Uterus (tissue), 4 donors: ENCODE data around the gene NOS1AP. TPM values are rescaled to one million over a fixed set of nuclear protein-coding genes. Genes with fewer than 3 reads are reported as not detected.

ENCODE experiments used
- DNase-seq, 2 donors: peaks; one replicate each; pipeline ENCODE4 v3.0.0-alpha.2; 2019 to 2020
- H3K27ac ChIP-seq, 2 donors: fragments of 200-600 bp; sonication (generic); 1 replicate in 1 of 2; 2 replicates in 1 of 2; pipeline ENCODE4 v1.5.1; 2016 to 2018
- H3K27me3 ChIP-seq, 2 donors: fragments of 200-600 bp; sonication (generic); one replicate each; pipeline ENCODE4 v1.5.1; 2018 to 2019; ENCODE audit warnings: control low read depth in 1 of 2
- H3K36me3 ChIP-seq, 2 donors: fragments of 200-600 bp; sonication (generic); one replicate each; pipeline ENCODE4 v1.5.1; 2019; ENCODE audit warnings: control low read depth in 1 of 2
- H3K4me1 ChIP-seq, 2 donors: fragments of 200-600 bp; sonication (generic); one replicate each; pipeline ENCODE4 v1.5.1; 2018 to 2019; ENCODE audit warnings: control low read depth in 1 of 2
- H3K4me3 ChIP-seq, 2 donors: fragments of 200-600 bp; sonication (generic); 1 replicate in 1 of 2; 2 replicates in 1 of 2; pipeline ENCODE4 v1.5.1; 2018 to 2019; ENCODE audit warnings: mild to moderate bottlenecking in 1 of 2
- H3K9me3 ChIP-seq, 2 donors: fragments of 200-600 bp; sonication (generic); one replicate each; pipeline ENCODE4 v1.5.1; 2019; ENCODE audit warnings: control low read depth in 1 of 2
- CTCF ChIP-seq, 4 experiments: fragments of 200-600 bp in 2 of 4; fragments of 450-650 bp in 2 of 4; sonication (generic) in 2 of 4; IDR thresholded peaks; one replicate each; pipeline ENCODE4 v1.5.1; 2016 to 2019; ENCODE audit warnings: antibody characterized with exemption in 4 of 4, mild to moderate bottlenecking in 2 of 4, moderate library complexity in 1 of 4
- POLR2A ChIP-seq, 2 donors: fragments of 450-650 bp; IDR thresholded peaks; one replicate each; pipeline ENCODE4 v1.6.1; 2016; ENCODE audit warnings: antibody characterized with exemption in 2 of 2, mild to moderate bottlenecking in 1 of 2, moderate library complexity in 1 of 2
- intact Hi-C: fragments of 100-400 bp; cut with DNase I; formaldehyde crosslinking; loops from one replicate; pipeline ENCODE4 v1.15.1; 2023; ENCODE audit warnings: low total_unique reads
- total RNA-seq, 4 donors: library from RNA; depleted of rRNA in 3 of 4; stranded (reverse); fragments of >200 nt in 3 of 4; gene quantifications; one replicate each; pipeline versions ENCODE4 v1.1.0 to v1.2.4, GENCODE V29; 2014 to 2023
- donor health status: DM: yes; HTN: yes; CAD: no.

NOS1AP gene
- total RNA-seq, 4 donors from 2014 or later = under 0.01 to 5.3 (median 1.9) TPM; not detected in 1

- intact Hi-C loops = no loop called here
- DNase-seq = no peak
- H3K4me1 ChIP-seq = no peaks in the 10 kb centered on the region
Observed at GRCh38 chr1:162137179-162137960, 67.9 kb downstream of the NOS1AP start.

GRCh38 chr1:162138112-162138511 is 68.6 kb downstream of the NOS1AP start:
- H3K27ac ChIP-seq = no peak overlapping the region
- TF ChIP-seq POLR2A (IDR thresholded peaks at IDR 0.05) = no peak
- TF ChIP-seq CTCF (IDR thresholded peaks at IDR 0.05) = no peak

More at GRCh38 chr1:162137179-162137960, 67.9 kb downstream of the NOS1AP start:
- Histone ChIP-seq H3K27ac (no peak overlapping the region), H3K27me3 (no peaks in the 10 kb centered on the region), H3K36me3 (no peaks in the 10 kb centered on the region), H3K4me3 (no peak overlapping the region), H3K9me3 (no peaks in the 10 kb centered on the region)
- no peak for TF ChIP-seq POLR2A (IDR thresholded peaks at IDR 0.05)
- no peak for TF ChIP-seq CTCF (IDR thresholded peaks at IDR 0.05)

GRCh38 chr1:162138599-162139181 is 69.2 kb downstream of the NOS1AP start:
- intact Hi-C loops = no loop called here
- DNase-seq = no peak
- TF ChIP-seq POLR2A (IDR thresholded peaks at IDR 0.05) = no peak
- no peak for TF ChIP-seq CTCF (IDR thresholded peaks at IDR 0.05)

More at GRCh38 chr1:162138112-162138511, 68.6 kb downstream of the NOS1AP start:
- H3K4me3 ChIP-seq = no peak overlapping the region
- no peaks in the 10 kb centered on the region for H3K36me3 ChIP-seq
- no peak for DNase-seq
- intact Hi-C loops = no loop called here
- no peaks in the 10 kb centered on the region for H3K27me3 ChIP-seq
- no peaks in the 10 kb centered on the region for H3K4me1 ChIP-seq
- no peaks in the 10 kb centered on the region for H3K9me3 ChIP-seq

GRCh38 chr1:162139211-162139610 is 69.7 kb downstream of the NOS1AP start:
- Histone ChIP-seq H3K36me3 (no peaks in the 10 kb centered on the region), H3K4me1 (no peaks in the 10 kb centered on the region), H3K27ac (no peak overlapping the region), H3K9me3 (no peaks in the 10 kb centered on the region), H3K4me3 (no peak overlapping the region), H3K27me3 (no peaks in the 10 kb centered on the region)
- intact Hi-C loops = no loop called here
- no peak for TF ChIP-seq CTCF (IDR thresholded peaks at IDR 0.05)
- no peak for TF ChIP-seq POLR2A (IDR thresholded peaks at IDR 0.05)
- DNase-seq = no peak

More at GRCh38 chr1:162138599-162139181, 69.2 kb downstream of the NOS1AP start:
- H3K4me3 ChIP-seq = no peak overlapping the region
- no peaks in the 10 kb centered on the region for H3K4me1 ChIP-seq
- no peaks in the 10 kb centered on the region for H3K9me3 ChIP-seq
- no peaks in the 10 kb centered on the region for H3K27me3 ChIP-seq
- H3K36me3 ChIP-seq = no peaks in the 10 kb centered on the region
- H3K27ac ChIP-seq = no peak overlapping the region
